HG02981 (cell line): ENCODE measurements around the gene ELAVL1.

ENCODE experiments used
- ATAC-seq: cut with Tn5 transposase; IDR thresholded peaks from one replicate; pipeline ENCODE4 v1.9.1; 2021; ENCODE audit warnings: mild to moderate bottlenecking, moderate library complexity; ENCODE audit not compliant: unreplicated experiment

The ELAVL1 gene

DNA sequence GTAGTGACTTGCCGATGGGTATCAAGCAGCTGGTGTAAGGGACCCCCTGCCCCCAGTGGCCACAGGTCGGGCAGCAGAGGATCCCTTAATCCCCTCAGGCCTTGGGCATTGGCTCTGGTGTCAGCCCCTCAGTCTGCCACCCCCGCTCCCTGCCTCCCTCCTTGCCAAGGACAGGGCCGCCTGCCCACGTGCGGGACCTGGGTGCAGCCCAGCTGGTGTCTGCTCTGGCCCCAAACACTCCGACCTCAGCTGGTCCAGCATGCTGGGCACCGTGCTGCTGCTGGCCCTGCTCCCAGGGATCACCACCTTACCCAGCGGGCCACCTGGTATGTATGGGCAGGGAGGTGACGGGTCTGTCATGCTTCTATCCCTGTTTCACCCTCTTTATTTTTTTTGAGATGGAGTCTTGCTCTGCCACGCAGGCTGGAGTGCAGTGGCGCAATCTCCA is 90.8 kb downstream of the ELAVL1 start, which contains the start of gene TGFBR3L:
TSS of gene TGFBR3L (plus strand) at position 233 of the 448 bp plus-strand sequence.
- ATAC-seq, result no peak

DNA sequence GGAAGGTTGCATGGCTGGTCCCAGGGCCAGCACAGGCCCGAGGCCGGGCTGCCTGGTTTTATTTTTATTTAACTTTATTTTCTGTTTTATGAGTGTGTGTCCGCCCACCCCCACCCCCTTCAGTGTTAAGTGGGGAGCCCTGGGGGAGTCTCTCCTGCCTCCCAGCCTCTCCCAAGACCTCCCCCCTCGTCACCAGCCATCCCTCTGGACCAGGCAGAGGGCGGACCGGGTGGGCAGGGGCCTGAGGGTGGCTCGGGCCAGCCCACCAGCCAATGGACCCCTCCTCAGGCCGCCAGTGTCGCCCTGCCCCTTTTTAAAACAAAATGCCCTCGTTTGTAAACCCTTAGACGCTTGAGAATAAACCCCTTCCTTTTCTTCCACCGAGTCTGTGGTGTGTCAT is 91.3 kb downstream of the ELAVL1 start:
- ATAC-seq, result no peak

DNA sequence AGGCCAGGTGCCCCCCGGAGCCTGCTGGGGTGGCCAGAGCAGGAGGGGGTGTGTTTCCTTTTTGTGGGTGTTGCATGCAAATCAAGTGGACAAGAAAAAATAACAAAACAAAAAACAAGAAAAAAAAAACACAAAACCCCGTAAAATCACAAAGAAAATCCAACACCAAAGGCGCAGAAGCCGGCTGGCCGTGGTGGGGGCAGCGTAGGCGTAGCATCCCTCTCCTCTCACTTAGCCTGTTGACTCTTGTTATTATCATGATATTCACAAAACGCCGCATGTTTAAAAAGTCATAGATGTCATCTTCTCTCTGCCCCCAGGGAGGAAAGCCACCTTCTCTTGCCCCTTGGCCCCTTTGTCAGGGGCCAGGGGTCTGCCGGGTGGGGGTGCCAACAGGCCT is 91.8 kb downstream of the ELAVL1 start:
- no peak for ATAC-seq

DNA sequence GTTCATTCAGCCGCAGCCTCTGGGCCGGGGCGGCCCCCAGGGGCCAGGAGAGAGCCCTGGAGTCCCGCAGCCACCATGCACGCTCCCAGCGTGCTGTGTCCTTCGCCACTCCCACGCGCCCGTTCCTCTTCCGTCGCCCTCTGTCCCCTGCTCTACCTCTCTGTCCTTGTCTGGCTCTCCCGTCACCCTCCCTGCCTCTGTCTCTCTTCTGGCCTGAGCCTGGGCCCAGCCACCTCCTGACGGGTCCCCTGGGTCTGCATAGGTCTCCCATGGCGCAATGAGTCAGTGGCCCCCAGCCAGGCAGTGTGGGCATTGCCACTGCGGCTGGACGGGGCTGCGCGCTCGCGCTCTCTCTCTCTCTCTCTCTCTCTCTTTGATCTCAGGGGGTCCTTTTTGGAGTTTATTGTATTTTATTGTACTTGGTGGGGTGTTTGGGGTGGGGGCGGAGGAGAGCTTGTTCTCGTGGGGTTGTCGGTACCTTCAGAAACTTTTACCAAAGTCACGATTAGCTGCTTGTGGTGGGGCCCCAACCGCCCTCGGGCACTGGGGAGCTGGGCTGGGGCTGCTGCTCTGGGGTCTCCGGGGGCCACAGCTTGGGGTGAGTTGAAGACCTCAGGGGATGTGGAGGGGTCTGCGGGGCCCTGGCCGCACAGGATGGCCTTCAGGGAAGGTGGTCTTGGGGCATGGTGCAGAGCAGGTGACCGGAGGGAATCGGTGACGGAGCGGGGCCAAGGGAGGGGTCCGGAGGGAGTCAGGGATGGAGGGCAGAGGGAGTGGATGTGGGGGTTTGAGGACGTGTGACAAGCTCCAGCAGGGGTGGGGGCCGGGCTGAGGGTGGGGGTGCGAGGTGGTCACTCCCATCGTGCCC is 92.5 kb downstream of the ELAVL1 start:
- no peak for ATAC-seq

DNA sequence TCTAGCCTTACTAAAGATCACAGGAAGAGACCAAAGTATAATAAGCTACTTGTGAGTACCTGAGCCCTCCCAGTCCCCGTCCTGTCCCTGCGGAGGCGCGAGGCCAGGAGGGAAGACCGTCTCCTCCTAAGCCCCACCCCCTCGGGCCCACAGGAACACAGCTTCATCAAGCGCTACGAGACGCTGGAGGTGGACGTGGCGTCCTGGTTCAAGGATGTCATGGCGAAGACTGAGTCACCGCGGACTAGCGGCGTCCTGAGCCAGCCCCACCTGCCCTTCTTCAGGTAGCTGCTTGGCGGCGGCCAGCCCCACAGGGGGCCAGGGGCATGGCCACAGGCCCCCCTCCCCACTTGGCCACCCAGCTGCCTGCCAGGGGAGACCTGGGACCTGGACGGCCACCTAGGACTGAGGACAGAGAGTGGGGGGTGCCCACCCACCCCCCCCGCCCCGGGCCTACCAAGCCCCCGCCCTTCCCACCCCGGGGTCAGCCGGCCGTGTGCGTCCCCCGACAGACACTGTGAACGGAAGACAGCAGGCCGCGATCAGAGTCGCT is 93.2 kb downstream of the ELAVL1 start:
- no peak for ATAC-seq

DNA sequence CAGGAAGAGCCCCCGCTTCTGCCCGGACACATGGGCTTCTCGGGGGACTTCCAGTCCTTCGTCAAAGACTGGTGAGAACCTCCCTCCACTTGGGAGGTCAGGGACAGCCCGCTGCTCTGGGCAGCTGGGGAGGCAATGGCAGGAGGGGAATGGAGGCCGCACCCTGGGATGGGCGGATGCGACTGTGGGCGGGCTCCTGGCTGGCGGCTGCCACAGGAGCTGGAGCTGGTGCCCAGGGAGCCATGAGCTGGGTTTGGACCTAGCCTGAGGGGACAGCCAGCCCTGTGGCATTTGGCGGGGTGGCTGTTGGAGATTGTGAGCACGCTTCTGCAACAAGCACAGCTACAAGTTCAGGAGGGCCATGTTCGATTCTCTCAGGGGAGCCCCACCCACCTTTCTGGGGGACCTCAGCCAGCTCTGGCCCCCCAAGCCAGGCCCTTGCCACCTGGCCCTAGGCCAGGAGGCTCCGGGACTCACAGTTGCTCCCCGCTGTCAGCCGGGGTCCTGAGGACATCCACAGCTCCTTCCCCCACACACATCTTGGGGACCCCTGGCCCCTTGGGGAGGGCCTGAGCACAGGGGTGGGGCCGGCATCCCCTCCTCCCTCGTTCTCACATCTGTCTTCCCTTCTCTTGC is 93.8 kb downstream of the ELAVL1 start:
- no peak for ATAC-seq

DNA sequence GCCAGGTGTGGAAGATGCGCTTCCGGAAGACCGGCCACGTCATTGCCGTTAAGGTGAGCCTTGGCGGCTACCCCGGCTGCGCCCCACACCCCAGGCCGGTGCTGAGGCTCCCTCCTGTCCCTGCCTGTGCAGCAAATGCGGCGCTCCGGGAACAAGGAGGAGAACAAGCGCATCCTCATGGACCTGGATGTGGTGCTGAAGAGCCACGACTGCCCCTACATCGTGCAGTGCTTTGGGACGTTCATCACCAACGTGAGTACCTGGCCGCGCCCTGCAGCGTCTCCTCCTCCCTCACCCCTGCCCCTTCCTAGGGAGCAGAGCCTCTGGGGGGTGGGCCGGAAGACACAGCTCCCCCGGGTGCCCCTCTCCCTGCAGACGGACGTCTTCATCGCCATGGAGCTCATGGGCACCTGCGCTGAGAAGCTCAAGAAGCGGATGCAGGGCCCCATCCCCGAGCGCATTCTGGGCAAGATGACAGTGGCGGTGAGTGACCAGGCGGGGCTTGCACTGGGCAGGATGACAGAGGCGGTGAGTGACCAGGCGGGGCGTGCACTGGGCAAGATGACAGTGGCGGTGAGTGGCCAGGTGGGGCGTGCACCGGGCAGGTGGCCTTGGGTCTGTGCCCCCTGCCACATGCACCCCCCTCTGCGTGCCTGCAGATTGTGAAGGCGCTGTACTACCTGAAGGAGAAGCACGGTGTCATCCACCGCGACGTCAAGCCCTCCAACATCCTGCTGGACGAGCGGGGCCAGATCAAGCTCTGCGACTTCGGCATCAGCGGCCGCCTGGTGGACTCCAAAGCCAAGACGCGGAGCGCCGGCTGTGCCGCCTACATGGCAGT is 94.9 kb downstream of the ELAVL1 start:
- no peak for ATAC-seq

DNA sequence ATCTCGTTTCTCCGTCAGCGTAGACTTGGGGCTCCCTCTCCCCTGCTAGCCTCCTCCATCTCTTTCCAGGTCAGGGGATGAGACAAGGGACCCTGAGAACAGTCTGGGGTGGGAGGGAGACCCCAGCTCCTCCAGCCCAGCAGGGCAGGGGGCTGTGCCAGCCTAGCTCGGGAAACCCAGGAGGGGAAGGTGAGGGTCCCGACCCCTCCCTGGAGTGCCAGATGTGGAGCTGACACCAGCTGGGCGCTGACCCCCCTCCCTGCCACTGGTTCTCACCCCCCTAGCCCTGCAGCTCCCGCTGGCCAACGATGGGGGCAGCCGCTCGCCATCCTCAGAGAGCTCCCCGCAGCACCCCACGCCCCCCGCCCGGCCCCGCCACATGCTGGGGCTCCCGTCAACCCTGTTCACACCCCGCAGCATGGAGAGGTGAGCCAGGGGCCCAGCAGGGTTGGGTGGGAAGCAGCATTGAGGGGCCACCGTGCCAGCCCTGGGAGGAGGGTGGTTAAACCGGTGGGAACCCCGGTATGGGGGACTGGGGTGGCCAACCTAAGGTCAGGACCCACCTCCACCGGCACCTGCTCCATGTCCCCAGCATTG is 95.9 kb downstream of the ELAVL1 start:
- ATAC-seq, result no peak

DNA sequence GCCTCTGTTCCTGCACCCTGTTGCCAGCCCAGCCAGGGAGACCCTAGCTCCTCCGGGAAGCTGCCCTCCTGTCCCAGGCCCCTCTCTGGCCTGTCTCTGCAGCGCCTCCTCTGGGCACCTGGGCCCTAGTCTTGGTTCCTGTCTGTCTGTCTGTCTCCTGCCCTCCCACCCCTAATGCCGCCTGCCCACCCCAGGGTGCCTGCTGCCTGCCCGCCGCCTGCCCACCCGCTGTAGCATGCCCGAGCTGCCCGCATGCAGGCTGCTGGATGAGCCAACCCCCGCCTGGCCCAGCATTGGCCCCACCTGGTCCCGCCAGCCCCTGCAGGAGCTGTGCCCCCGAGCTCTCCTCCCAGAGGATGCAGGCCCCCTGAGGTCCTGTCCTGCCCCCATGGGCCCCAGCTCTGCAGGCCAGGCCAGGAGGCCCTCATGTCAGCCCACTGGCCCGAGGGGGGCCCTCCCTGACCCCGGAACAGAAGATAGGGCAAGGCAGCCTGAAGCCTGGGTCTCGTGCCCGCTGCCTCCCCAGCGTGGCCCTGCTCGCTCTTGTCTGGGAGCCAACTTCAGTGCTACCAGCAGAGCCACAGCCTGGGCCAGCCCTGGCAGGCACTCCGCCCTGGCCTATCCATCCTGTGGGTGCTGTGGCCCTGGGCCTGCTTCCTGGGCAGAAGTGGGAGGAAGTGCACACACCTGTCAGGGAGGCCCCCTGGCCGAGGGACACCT is 96.5 kb downstream of the ELAVL1 start:
- no peak for ATAC-seq
